Caki2 (cell line): ENCODE data around the gene ATG16L2. TPM values are rescaled to one million over a fixed set of nuclear protein-coding genes. Genes with fewer than 3 reads are reported as not detected.
"Not testable (repeated sequence)": the region's sequence is repeated elsewhere in the genome, so short reads cannot be mapped to it uniquely, and the experiment has no call there.

Experiments
- DNase-seq: peaks from one replicate; pipeline ENCODE4 v3.0.0-alpha.2; 2015; ENCODE audit warnings: low read depth
- in situ Hi-C: cut with HindIII; loops from 2 replicates; pipeline ENCODE4 v1.10.0; 2016; ENCODE audit warnings: low sequenced_read_pairs, low pct_unique_long_range_greater_than_20kb, mixed read lengths
- total RNA-seq: library from RNA; depleted of rRNA; stranded (reverse); fragments of >200 nt; shearing (Covaris generic); gene quantifications from 2 replicates; pipeline ENCODE4 v1.2.3, GENCODE V29; 2014; ENCODE audit warnings: low replicate concordance

ATG16L2 gene
- total RNA-seq, 1 experiment from 2014 or later = 20.9 TPM

GRCh38 chr11:72777755-72778278 lies 36.4 kb upstream of the ATG16L2 start:
- DNase-seq = no peak
- in situ Hi-C loops = no loop called here

- DNase-seq = no peak
- in situ Hi-C loops = no loop called here
Observed at GRCh38 chr11:72778535-72779494, 35.4 kb upstream of the ATG16L2 start.

- in situ Hi-C loops = no loop called here
Observed at GRCh38 chr11:72779495-72780128, 34.6 kb upstream of the ATG16L2 start.

GRCh38 chr11:72780296-72781062 lies 33.7 kb upstream of the ATG16L2 start:
- in situ Hi-C loops = no loop called here
- no peak for DNase-seq

More at GRCh38 chr11:72779495-72780128, 34.6 kb upstream of the ATG16L2 start:
- DNase-seq = no peak

- in situ Hi-C loops = no loop called here
- no peak for DNase-seq
Observed at GRCh38 chr11:72781063-72781312, 33.2 kb upstream of the ATG16L2 start.

- in situ Hi-C loops = no loop called here
- no peak for DNase-seq
Observed at GRCh38 chr11:72781313-72782080, 32.7 kb upstream of the ATG16L2 start.

GRCh38 chr11:72782081-72782920 lies 31.9 kb upstream of the ATG16L2 start:
- in situ Hi-C loops = no loop called here

GRCh38 chr11:72783144-72783905 lies 30.9 kb upstream of the ATG16L2 start:
- in situ Hi-C loops = no loop called here
- DNase-seq = no peak

More at GRCh38 chr11:72782081-72782920, 31.9 kb upstream of the ATG16L2 start:
- no peak for DNase-seq

- DNase-seq = no peak
- in situ Hi-C loops = no loop called here
Observed at GRCh38 chr11:72784662-72785061, 29.5 kb upstream of the ATG16L2 start.

GRCh38 chr11:72786305-72787215 lies 27.7 kb upstream of the ATG16L2 start:
- no peak for DNase-seq
- in situ Hi-C loops = no loop called here

- in situ Hi-C loops = no loop called here
Observed at GRCh38 chr11:72787216-72788104, 26.8 kb upstream of the ATG16L2 start.

GRCh38 chr11:72788241-72788640 lies 26.0 kb upstream of the ATG16L2 start:
- no peak for DNase-seq
- in situ Hi-C loops = no loop called here

More at GRCh38 chr11:72787216-72788104, 26.8 kb upstream of the ATG16L2 start:
- no peak for DNase-seq

GRCh38 chr11:72789493-72790131 lies 24.6 kb upstream of the ATG16L2 start:
- DNase-seq = no peak
- in situ Hi-C loops = no loop called here

GRCh38 chr11:72791228-72791627 lies 23.0 kb upstream of the ATG16L2 start:
- in situ Hi-C loops, DNase-seq: not testable (repeated sequence)
